Left renal pelvis (tissue), 4 donors: Measurements from ENCODE around the gene TBX20. TPM values are rescaled to one million over a fixed set of nuclear protein-coding genes. Genes with fewer than 3 reads are reported as not detected.

ENCODE experiments used
- DNase-seq, 4 donors: peaks; one replicate each; pipeline ENCODE4 v3.0.0-alpha.2; 2013; ENCODE audit warnings: low read depth in 4 of 4, low spot score in 3 of 4
- polyA plus RNA-seq, 4 donors: library from polyadenylated mRNA; unstranded; fragments of 120-200 nt; gene quantifications; one replicate each; pipeline ENCODE4 v1.2.1, GENCODE V29; 2013; ENCODE audit not compliant: insufficient read length in 4 of 4

The TBX20 gene
- under 1 TPM in 1 of 4 donors, not detected in 3; 0.10 TPM for polyA plus RNA-seq

GRCh38 chr7:35253710-35254495 is at the start of gene TBX20:
TBX20 (minus strand) TSS chr7:35254100; CDS start chr7:35253620, 480 bp downstream.
- no peak for DNase-seq

- no peak for DNase-seq
Measured at GRCh38 chr7:35289376-35289775, 35.5 kb upstream of the TBX20 start.

- DNase-seq, result no peak
Measured at GRCh38 chr7:35286986-35287385, 33.1 kb upstream of the TBX20 start.

GRCh38 chr7:35286422-35286821 is 32.5 kb upstream of the TBX20 start:
- DNase-seq, result no peak

GRCh38 chr7:35285799-35286198 is 31.9 kb upstream of the TBX20 start:
- DNase-seq, result no peak

GRCh38 chr7:35280902-35281301 is 27.0 kb upstream of the TBX20 start:
- DNase-seq, result no peak

- DNase-seq, result no peak
Measured at GRCh38 chr7:35277359-35277758, 23.5 kb upstream of the TBX20 start.

GRCh38 chr7:35272246-35272645 is 18.3 kb upstream of the TBX20 start:
- no peak for DNase-seq

GRCh38 chr7:35268953-35269352 is 15.1 kb upstream of the TBX20 start:
- DNase-seq, result no peak

- DNase-seq, result no peak
Measured at GRCh38 chr7:35267411-35267810, 13.5 kb upstream of the TBX20 start.

GRCh38 chr7:35263396-35263795 is 9.5 kb upstream of the TBX20 start:
- no peak for DNase-seq

- DNase-seq, result no peak
Measured at GRCh38 chr7:35261476-35262285, 7.8 kb upstream of the TBX20 start.

- no peak for DNase-seq
Measured at GRCh38 chr7:35261041-35261440, 7.1 kb upstream of the TBX20 start.

- DNase-seq, result no peak
Measured at GRCh38 chr7:35260246-35260645, 6.3 kb upstream of the TBX20 start.

- DNase-seq, result no peak
Measured at GRCh38 chr7:35259523-35259908, 5.6 kb upstream of the TBX20 start.

GRCh38 chr7:35258868-35259522 is 5.1 kb upstream of the TBX20 start:
- DNase-seq, result no peak

GRCh38 chr7:35258125-35258867 is 4.4 kb upstream of the TBX20 start:
- DNase-seq, result no peak

GRCh38 chr7:35257251-35258124 is 3.6 kb upstream of the TBX20 start:
- DNase-seq, result no peak

- no peak for DNase-seq
Measured at GRCh38 chr7:35256256-35257175, 2.6 kb upstream of the TBX20 start.
